Esophagus muscularis mucosa (tissue), 4 donors: ENCODE measurements around the gene AMT. TPM values are rescaled to one million over a fixed set of nuclear protein-coding genes. Genes with fewer than 3 reads are reported as not detected.

Source experiments
- DNase-seq: peaks from one replicate; pipeline ENCODE4 v3.0.0-alpha.2; 2017; ENCODE audit errors: extremely low spot score
- H3K27ac ChIP-seq, 4 donors: fragments of 200-600 bp; sonication (generic); replicated peaks in 1 of 4; 1 replicate in 3 of 4; 2 replicates in 1 of 4; pipeline ENCODE4 v1.5.1; 2016 to 2019; ENCODE audit warnings: mild to moderate bottlenecking in 1 of 4
- H3K27me3 ChIP-seq, 4 donors: fragments of 200-600 bp; sonication (generic); one replicate each; pipeline versions ENCODE4 v1.5.1 to v1.6.0; 2016 to 2019
- H3K36me3 ChIP-seq, 4 donors: fragments of 200-600 bp; sonication (generic); one replicate each; pipeline ENCODE4 v1.5.1; 2016 to 2019
- H3K4me1 ChIP-seq, 4 donors: fragments of 200-600 bp; sonication (generic); one replicate each; pipeline ENCODE4 v1.5.1; 2016 to 2019
- H3K4me3 ChIP-seq, 4 donors: fragments of 200-600 bp; sonication (generic); 1 replicate in 2 of 4; 2 replicates in 2 of 4; pipeline ENCODE4 v1.5.1; 2016 to 2019; ENCODE audit warnings: mild to moderate bottlenecking in 4 of 4, moderate library complexity in 1 of 4
- H3K9me3 ChIP-seq, 4 donors: fragments of 200-600 bp; sonication (generic); 1 replicate in 3 of 4; 2 replicates in 1 of 4; pipeline ENCODE4 v1.5.1; 2016 to 2019
- CTCF ChIP-seq, 3 experiments: fragments of 200-600 bp in 2 of 3; fragments of 450-650 bp in 1 of 3; sonication (generic) in 2 of 3; IDR thresholded peaks; one replicate each; pipeline ENCODE4 v1.5.1; 2017 to 2019; ENCODE audit warnings: antibody characterized with exemption in 3 of 3, mild to moderate bottlenecking in 2 of 3, moderate library complexity in 1 of 3
- EP300 ChIP-seq: sonication (generic); formaldehyde crosslinking; IDR thresholded peaks from one replicate; pipeline ENCODE4 v1.6.1; 2017; ENCODE audit warnings: antibody characterized with exemption
- POLR2A ChIP-seq: fragments of 450-650 bp; IDR thresholded peaks from one replicate; pipeline ENCODE4 v1.6.1; 2017; ENCODE audit warnings: antibody characterized with exemption, moderate library complexity, mild to moderate bottlenecking, low read depth
- POLR2AphosphoS5 ChIP-seq, 2 donors: sonication (generic); formaldehyde crosslinking; IDR thresholded peaks; one replicate each; pipeline ENCODE4 v1.6.1; 2017; ENCODE audit warnings: antibody characterized with exemption in 2 of 2
- WGBS: methylation state at CpG from one replicate; pipeline ENCODE4 v1.1.5; 2018; 5-methylcytosine and 5-hydroxymethylcytosine counted together
- intact Hi-C: fragments of 100-400 bp; cut with DNase I; formaldehyde crosslinking; loops from one replicate; pipeline ENCODE4 v1.15.1; 2023
- small RNA-seq, 3 donors: library from RNA; depleted of rRNA; stranded (forward); fragments of <200 nt; gene quantifications; one replicate each; pipeline ENCODE3, GENCODE V24; 2016
- total RNA-seq, 4 donors: library from RNA; depleted of rRNA; stranded (reverse); fragments of >200 nt; gene quantifications; one replicate each; pipeline versions ENCODE4 v1.1.0 to v1.2.1, GENCODE V29; 2016

Gene AMT
- total RNA-seq, 4 donors from 2014 or later = 1.7 to 5.8 (median 3.8) TPM

- no peak overlapping the region for H3K4me3 ChIP-seq
- 81% methylated on average over 6 of the region's 6 CpGs for WGBS
- H3K4me1 ChIP-seq = peaks cover 0 to 17% (median 6%) of the 10 kb centered on the region in 4 donors
- no peaks in the 10 kb centered on the region for H3K27me3 ChIP-seq
- H3K9me3 ChIP-seq = no peaks in the 10 kb centered on the region
- intact Hi-C loops = no loop called here
- TF ChIP-seq POLR2AphosphoS5 (IDR thresholded peaks at IDR 0.05) = no peak
- TF ChIP-seq EP300 = no peak
- no peak for TF ChIP-seq CTCF (IDR thresholded peaks at IDR 0.05)
- no peak for TF ChIP-seq POLR2A
- DNase-seq = no peak
- H3K36me3 ChIP-seq = peaks cover 54 to 95% (median 89%) of the 10 kb centered on the region in 4 donors
- no peak overlapping the region for H3K27ac ChIP-seq
Measured at GRCh38 chr3:49370585-49371290, 51.5 kb downstream of the AMT start.

Small RNA genes within 50 kb of the gene (small RNA-seq; reads per million reads assigned to genes)
- gene RNA5SP130 = 0 reads per million in 3 donors

Other genes with a start within 250 kb of the AMT start
- gene C3orf62, start 145.2 kb downstream of the AMT start, total RNA-seq = 1 to 10 TPM; 3.1 to 8.7 (median 5.8) TPM
- 10 to 100 TPM; 17.9 to 35.7 (median 24.3) TPM for gene USP4, start 82.4 kb downstream of the AMT start, total RNA-seq
- 100 to 1,000 TPM; 154 to 295 (median 226) TPM for gene GPX1, start 64.1 kb downstream of the AMT start, total RNA-seq
- gene RHOA, start 10.5 kb downstream of the AMT start, total RNA-seq = 100 to 1,000 TPM; 380 to 521 (median 480) TPM
- 10 to 100 TPM; 22.0 to 29.8 (median 26.2) TPM for gene TCTA, start 10.1 kb downstream of the AMT start, total RNA-seq
- 10 to 100 TPM in 1 of 4 donors, 1 to 10 TPM in 3; 4.5 to 11.4 (median 7.4) TPM for gene NICN1, start 6.9 kb upstream of the AMT start, total RNA-seq
- 100 to 1,000 TPM in 3 of 4 donors, 10 to 100 TPM in 1; 89.3 to 190 (median 135) TPM for gene DAG1, start 47.8 kb upstream of the AMT start, total RNA-seq
- 1 to 10 TPM in 1 of 4 donors, under 1 TPM in 3; 0.42 to 1.7 (median 0.78) TPM for gene BSN, start 132.0 kb upstream of the AMT start, total RNA-seq